GM13976 (cell line): ENCODE results near the gene LRCH1.

Experiments used
- DNase-seq: peaks from one replicate; pipeline ENCODE4 v3.0.0; 2012; ENCODE audit warnings: low spot score
- in situ Hi-C: fragments of 300-500 bp; cut with MboI; formaldehyde crosslinking; loops from one replicate; pipeline ENCODE4 v1.12.0; 2022; ENCODE audit warnings: low sequenced_read_pairs, mixed read lengths, inconsistent platforms; ENCODE audit not compliant: unreplicated experiment
- TF ChIP-seq, protein P1 (sequence below): IDR thresholded peaks from 2 replicates; pipeline ENCODE4 v1.5.1; 2012; ENCODE audit warnings: borderline replicate concordance, mild to moderate bottlenecking; ENCODE audit not compliant: insufficient read depth; ENCODE audit errors: extremely low read depth, missing control alignments, control extremely low read depth

The LRCH1 gene

DNA sequence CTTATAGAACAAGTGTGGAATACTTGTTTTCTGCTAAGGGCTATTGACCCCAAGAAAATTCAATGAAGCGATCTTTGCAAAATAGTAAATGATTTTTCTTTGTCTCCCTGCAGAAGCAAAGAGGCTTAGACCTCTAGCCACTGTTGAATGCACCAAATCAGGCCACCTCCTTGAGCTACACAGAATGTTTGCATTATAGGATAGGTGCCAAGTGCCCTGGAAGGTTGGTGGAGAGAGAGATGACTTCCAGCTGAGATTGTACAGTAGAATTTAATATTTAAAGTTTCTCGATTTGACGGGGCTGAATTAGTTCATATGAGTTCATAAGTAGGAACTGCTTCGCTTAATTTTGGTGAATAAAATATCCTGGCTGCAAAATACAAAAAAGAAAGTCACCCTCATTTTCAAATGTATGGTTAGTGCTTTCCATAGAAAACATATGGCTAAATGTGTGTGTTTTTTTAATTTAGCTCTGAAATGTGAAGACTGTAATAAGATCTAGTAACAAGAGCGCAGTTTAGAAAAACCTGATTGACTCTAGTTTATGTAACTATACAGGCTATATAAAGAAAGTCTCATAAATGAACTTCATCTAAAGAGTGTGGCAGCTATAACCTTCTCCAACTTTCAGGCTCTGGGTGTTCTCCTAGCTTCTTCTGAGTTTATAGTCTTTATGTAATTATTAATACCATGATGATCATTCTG, 41.6 kb downstream of the LRCH1 start:
- in situ Hi-C loops, result no loop called here
- no peak for DNase-seq
- TF ChIP-seq, protein P1, sequence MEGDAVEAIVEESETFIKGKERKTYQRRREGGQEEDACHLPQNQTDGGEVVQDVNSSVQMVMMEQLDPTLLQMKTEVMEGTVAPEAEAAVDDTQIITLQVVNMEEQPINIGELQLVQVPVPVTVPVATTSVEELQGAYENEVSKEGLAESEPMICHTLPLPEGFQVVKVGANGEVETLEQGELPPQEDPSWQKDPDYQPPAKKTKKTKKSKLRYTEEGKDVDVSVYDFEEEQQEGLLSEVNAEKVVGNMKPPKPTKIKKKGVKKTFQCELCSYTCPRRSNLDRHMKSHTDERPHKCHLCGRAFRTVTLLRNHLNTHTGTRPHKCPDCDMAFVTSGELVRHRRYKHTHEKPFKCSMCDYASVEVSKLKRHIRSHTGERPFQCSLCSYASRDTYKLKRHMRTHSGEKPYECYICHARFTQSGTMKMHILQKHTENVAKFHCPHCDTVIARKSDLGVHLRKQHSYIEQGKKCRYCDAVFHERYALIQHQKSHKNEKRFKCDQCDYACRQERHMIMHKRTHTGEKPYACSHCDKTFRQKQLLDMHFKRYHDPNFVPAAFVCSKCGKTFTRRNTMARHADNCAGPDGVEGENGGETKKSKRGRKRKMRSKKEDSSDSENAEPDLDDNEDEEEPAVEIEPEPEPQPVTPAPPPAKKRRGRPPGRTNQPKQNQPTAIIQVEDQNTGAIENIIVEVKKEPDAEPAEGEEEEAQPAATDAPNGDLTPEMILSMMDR, result no peak

DNA sequence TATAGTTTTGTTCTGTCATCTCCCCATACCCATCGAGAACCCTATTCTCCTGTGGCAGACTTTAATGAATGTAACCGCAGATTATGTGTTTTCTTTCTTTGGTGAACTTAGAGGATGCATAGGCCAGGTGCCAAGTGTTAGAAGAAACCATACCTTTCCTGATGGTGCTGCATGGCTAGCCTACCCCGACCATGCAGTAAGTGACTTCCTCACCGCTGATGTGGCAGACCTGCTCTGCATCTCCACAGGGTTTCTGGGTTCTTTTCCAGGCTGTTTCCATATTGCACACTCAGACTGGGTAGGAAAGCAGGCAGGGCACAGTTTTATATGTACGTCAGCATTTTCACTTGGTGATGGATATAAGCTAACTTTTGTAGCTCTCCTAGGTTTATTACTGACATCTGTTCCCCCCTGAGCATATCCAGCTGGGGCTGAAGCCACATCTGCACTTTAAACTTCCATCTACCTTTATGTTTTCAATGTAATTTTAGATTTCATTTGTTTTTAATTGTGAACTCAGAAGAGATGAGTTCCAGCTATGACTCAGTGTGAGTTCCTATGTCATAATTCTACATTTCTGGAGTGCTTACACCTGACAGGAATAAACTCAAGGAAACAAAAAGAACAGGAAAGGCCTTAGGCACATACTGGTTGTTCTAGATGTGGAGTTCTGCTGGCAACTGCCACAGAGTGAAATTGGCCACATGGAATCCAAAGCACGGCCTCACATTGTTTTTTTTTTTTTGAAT, 42.3 kb downstream of the LRCH1 start:
- TF ChIP-seq, protein P1, result no peak
- DNase-seq, result no peak
- in situ Hi-C loops, result no loop called here

DNA sequence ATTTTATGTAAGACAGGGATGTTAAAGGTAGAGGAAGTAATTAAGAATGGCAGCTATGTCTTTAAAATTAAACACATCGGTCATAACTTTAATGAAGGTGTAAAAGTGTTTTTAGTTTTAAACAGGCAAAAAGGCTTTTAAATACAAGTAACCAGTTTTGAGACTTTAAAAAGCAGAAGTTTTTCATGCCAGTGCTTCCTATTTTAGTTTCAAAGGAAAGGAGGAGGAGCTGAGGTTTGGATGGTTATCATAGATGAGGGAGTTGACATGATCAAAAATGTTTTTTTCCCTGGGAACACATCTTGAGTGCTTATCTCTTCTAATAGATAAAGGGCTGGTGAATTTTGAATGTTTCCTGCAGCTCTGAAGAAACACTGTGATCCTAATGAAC, 42.9 kb downstream of the LRCH1 start:
- DNase-seq, result no peak
- TF ChIP-seq, protein P1, result no peak
- in situ Hi-C loops, result no loop called here

DNA sequence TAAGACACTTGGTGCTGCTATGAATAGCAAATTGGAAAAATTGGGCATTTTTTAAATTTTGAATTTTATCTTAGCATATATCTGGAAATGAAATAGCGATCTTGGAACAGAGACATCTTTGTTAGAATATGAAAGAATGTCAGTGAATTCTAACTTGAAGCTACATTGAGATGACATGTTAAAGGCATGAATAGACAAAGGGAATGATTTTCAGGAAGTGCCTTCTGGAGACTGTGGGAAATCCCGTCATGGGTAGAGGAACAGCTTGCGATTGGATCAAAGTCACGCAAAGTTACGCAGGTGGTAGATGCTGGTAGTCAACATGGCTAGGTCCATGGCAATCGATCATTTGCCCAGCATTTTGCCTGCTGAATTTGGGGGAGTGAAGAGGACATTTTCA, 43.5 kb downstream of the LRCH1 start:
- in situ Hi-C loops, result no loop called here
- DNase-seq, result no peak
- TF ChIP-seq, protein P1, result no peak

DNA sequence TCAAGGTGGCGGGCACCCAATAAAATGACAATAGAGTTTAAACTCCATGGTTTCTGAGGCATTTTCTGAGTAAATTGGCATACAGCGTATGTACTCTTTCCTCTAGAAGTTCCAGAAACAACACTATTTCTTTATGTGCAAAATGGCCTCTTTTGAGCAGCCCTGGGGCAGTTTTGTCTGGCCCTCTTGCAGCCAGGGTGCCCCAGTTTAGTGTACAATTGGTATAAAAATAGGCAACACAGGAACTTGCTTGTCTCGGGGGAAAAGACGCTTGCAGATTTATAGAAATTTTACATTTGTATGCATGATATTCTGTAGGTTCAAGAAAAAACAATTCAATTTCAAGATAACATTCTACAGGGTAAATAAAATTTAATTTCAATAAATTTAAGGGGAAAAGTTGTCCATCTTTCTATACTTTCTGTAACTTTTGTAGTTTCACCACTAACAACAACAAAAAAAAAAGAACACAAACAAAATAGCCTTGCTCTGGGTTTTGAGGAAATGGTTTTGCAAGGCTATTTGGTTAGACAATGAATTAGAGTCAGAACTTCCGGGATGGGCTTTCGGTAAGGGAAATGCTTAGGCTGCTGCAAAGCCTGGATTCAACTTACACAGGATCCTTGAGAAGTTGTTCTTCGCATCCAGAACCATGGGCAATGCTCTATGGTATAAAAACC, 45.3 kb downstream of the LRCH1 start:
- DNase-seq, result no peak
- in situ Hi-C loops, result no loop called here
- TF ChIP-seq, protein P1, result no peak

DNA sequence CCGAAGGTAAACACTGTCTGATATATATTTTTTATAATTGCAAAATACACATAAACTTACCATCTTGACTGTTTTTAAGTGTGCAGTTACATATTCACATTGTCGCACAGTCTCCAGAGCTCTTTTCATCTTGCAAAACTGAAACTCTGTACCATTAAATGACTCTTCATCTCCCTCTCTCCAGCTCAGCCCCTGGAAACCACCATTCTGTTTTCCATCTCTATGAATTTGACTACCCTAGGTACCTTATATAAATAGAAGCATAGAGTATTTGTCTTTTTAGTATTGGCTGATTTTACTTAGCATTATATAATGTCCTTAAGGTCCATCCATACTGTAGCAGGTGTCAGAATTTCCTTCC, 45.8 kb downstream of the LRCH1 start:
- TF ChIP-seq, protein P1, result no peak
- DNase-seq, result no peak
- in situ Hi-C loops, result no loop called here
